Glutamatergic neuron (in vitro differentiated cells): ENCODE results near the gene NEB. TPM values are rescaled to one million over a fixed set of nuclear protein-coding genes. Genes with fewer than 3 reads are reported as not detected.

ENCODE experiments used
- DNase-seq: peaks from one replicate; pipeline ENCODE4 v3.0.0; 2022
- H3K27ac Mint-ChIP-seq: one replicate; pipeline ENCODE4 v1.8.0; 2020; ENCODE audit warnings: mild to moderate bottlenecking, mixed read lengths, inconsistent platforms; ENCODE audit not compliant: unreplicated experiment
- H3K27me3 Mint-ChIP-seq: one replicate; pipeline ENCODE4 v1.8.0; 2020; ENCODE audit warnings: mild to moderate bottlenecking, moderate library complexity, mixed read lengths, inconsistent platforms; ENCODE audit not compliant: unreplicated experiment
- H3K36me3 Mint-ChIP-seq: one replicate; pipeline ENCODE4 v1.8.0; 2020; ENCODE audit warnings: mild to moderate bottlenecking, mixed read lengths, inconsistent platforms; ENCODE audit not compliant: unreplicated experiment
- H3K4me1 Mint-ChIP-seq: one replicate; pipeline ENCODE4 v1.8.0; 2020; ENCODE audit warnings: mild to moderate bottlenecking, low read depth, mixed read lengths, inconsistent platforms; ENCODE audit not compliant: unreplicated experiment
- H3K4me3 Mint-ChIP-seq: one replicate; pipeline ENCODE4 v1.8.0; 2020; ENCODE audit warnings: mild to moderate bottlenecking, mixed read lengths, inconsistent platforms; ENCODE audit not compliant: unreplicated experiment
- H3K9me3 Mint-ChIP-seq: one replicate; pipeline ENCODE4 v1.8.0; 2020; ENCODE audit warnings: mild to moderate bottlenecking, moderate library complexity, mixed read lengths, inconsistent platforms; ENCODE audit not compliant: unreplicated experiment
- total RNA-seq: library from RNA; stranded (reverse); fragmentation: NEBNext Ultra II Directional; extraction: Animal tissue kit (Norgen Biotek cat#: 25700); gene quantifications from one replicate; pipeline ENCODE4 v1.2.1, GENCODE V29; 2021; ENCODE audit not compliant: unreplicated experiment
- TF ChIP-seq, protein P1 (sequence below): fragments of 200-600 bp; sonication (generic); IDR thresholded peaks from one replicate; pipeline ENCODE4 v1.5.0; 2021; ENCODE audit not compliant: partially characterized antibody, unreplicated experiment

Gene NEB
- total RNA-seq, 1 donor from 2014 or later = 0.59 TPM

DNA sequence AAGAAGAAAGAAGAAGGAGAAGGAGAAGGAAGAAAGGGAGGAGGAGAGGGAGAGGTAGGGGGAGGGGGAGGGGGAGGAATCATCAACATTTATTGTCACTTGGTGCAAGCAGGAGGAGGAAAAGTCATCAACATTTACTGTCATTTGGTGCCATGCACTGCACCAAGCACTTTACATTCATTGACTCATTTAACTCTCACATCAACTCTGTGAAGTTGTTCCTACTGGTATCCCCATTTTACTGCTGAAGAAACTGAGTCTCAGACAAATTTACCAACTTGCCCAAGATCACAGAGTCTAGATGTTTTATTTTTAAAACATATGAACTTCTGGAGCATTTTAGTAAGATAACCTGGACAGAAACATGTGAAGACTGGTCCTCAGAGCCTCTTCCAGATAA is 46.7 kb upstream of the NEB start:
- H3K36me3 Mint-ChIP-seq = peaks cover 15% of the 10 kb centered on the region
- peaks cover 2% of the 10 kb centered on the region for H3K27me3 Mint-ChIP-seq
- TF ChIP-seq, protein P1, sequence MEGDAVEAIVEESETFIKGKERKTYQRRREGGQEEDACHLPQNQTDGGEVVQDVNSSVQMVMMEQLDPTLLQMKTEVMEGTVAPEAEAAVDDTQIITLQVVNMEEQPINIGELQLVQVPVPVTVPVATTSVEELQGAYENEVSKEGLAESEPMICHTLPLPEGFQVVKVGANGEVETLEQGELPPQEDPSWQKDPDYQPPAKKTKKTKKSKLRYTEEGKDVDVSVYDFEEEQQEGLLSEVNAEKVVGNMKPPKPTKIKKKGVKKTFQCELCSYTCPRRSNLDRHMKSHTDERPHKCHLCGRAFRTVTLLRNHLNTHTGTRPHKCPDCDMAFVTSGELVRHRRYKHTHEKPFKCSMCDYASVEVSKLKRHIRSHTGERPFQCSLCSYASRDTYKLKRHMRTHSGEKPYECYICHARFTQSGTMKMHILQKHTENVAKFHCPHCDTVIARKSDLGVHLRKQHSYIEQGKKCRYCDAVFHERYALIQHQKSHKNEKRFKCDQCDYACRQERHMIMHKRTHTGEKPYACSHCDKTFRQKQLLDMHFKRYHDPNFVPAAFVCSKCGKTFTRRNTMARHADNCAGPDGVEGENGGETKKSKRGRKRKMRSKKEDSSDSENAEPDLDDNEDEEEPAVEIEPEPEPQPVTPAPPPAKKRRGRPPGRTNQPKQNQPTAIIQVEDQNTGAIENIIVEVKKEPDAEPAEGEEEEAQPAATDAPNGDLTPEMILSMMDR = no peak
- no peaks in the 10 kb centered on the region for H3K4me1 Mint-ChIP-seq
- no peaks in the 10 kb centered on the region for H3K9me3 Mint-ChIP-seq
- no peak overlapping the region for H3K4me3 Mint-ChIP-seq
- DNase-seq = no peak
- H3K27ac Mint-ChIP-seq = no peak overlapping the region

GRCh38 chr2:151777935-151778334 is 43.7 kb upstream of the NEB start:
- Mint-ChIP-seq H3K4me1 (no peaks in the 10 kb centered on the region), H3K9me3 (no peaks in the 10 kb centered on the region), H3K36me3 (peaks cover 15% of the 10 kb centered on the region), H3K4me3 (no peak overlapping the region), H3K27ac (no peak overlapping the region), H3K27me3 (peaks cover 2% of the 10 kb centered on the region)
- no peak for DNase-seq
- TF ChIP-seq, protein P1 = no peak

DNA sequence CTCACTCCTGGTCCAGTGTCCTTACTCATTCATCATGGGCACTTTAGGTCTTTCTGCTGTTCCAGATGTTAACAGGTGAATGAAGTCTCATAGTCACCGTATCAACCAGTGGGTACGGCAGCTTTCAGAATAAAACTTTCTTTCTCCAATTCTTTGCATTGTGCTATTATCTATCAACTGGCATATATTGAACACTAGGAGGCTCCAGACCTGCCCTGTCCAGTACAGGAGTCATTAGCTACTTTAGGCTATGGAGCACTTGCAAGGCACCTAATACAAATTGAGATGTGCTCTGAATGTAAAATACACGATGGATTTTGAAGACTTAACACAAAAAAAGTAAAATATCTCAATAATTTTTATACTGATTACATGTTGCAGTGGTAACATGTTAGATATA is 43.2 kb upstream of the NEB start:
- H3K27ac Mint-ChIP-seq = no peak overlapping the region
- no peaks in the 10 kb centered on the region for H3K4me1 Mint-ChIP-seq
- peaks cover 15% of the 10 kb centered on the region for H3K36me3 Mint-ChIP-seq
- H3K9me3 Mint-ChIP-seq = no peaks in the 10 kb centered on the region
- peaks cover 2% of the 10 kb centered on the region for H3K27me3 Mint-ChIP-seq
- no peak overlapping the region for H3K4me3 Mint-ChIP-seq
- DNase-seq = no peak
- TF ChIP-seq, protein P1 = no peak

DNA sequence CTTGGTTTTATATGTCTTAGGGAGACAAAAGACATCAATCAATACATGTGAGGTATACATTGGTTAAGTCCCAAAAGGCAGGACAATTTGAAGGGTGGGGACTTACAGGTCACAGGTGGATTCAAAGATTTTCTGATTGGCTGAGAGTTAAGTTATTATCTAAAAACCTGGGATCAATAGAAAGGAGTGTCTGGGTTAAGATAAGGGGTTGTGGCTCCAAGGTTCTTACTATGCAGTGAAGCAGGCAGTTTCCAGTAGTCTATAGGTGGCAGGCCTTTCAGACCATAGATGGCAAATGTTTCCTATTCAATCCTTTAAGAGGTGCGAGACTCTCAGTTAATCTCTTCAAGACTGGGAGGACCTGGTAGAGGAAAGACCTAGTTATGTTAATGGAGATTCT is 42.1 kb upstream of the NEB start:
- Mint-ChIP-seq H3K4me1 (no peaks in the 10 kb centered on the region), H3K36me3 (peaks cover 15% of the 10 kb centered on the region), H3K9me3 (no peaks in the 10 kb centered on the region), H3K27ac (no peak overlapping the region), H3K27me3 (peaks cover 3% of the 10 kb centered on the region), H3K4me3 (no peak overlapping the region)
- TF ChIP-seq, protein P1 = no peak
- DNase-seq = no peak

DNA sequence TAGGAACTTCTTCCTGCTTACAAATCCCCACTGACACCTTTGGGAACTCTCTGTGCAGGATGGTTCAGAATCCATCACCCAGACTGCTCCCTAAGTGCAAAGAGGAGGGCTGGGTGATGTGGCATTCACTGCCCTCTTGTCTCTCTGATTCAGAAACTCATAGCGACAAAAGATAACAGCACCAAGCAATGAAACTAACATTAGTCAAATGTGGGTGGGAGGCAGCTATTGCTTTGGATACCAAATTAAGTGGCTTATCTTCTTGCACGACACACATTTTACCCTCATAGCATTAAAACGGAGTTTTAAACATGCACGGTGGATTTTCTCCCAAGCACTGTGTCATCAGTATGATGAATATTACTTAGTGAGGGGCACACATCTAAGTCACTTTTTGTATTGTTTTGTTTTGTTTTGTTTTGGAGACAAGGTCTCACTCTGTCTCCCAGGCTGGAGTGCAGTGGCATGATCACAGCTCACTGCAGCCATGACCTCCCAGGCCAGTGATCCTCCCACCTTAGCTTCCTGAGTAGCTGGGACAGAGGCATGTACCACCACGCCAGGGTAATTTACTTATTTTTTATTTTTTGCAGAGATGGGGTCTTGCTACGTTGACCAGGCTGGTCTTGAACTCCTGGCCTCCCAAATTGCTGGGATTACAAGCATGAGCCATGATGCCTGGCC is 40.9 kb upstream of the NEB start:
- H3K27me3 Mint-ChIP-seq = peaks cover 3% of the 10 kb centered on the region
- no peak overlapping the region for H3K27ac Mint-ChIP-seq
- peaks cover 14% of the 10 kb centered on the region for H3K36me3 Mint-ChIP-seq
- no peaks in the 10 kb centered on the region for H3K9me3 Mint-ChIP-seq
- TF ChIP-seq, protein P1 = no peak
- no peak for DNase-seq
- no peaks in the 10 kb centered on the region for H3K4me1 Mint-ChIP-seq
- H3K4me3 Mint-ChIP-seq = no peak overlapping the region
